ENCODE data around the gene TYK2. TPM values are rescaled to one million over a fixed set of nuclear protein-coding genes. Genes with fewer than 3 reads are reported as not detected.
A peak's percentile ranks its signal among the peaks of the same experiment; 100 is the strongest.
"Not testable (repeated sequence)": the region's sequence is repeated elsewhere in the genome, so short reads cannot be mapped to it uniquely, and the experiment has no call there.

TYK2 gene
- total and polyA plus RNA-seq, 2 experiments from 2014 or later = 126 to 142 TPM

GRCh38 chr19:10404888-10405820, 24.8 kb upstream of the TYK2 start:
- Histone ChIP-seq H3K4me1 (ENCODE audit: low read depth) (no peaks in the 10 kb centered on the region), H3K27ac (no peak overlapping the region), H3K36me3 (no peaks in the 10 kb centered on the region), H3K9me3 (ENCODE audit: low read depth) (no peaks in the 10 kb centered on the region), H3K4me3 (peak overlapping the region; percentile 84), H3K27me3 (peaks cover 41% of the 10 kb centered on the region)
- DNase-seq (ENCODE audit: low read depth in 1 of 2, low spot score in 1 of 2) = no peak
- no peak for TF ChIP-seq CTCF (IDR thresholded peaks at IDR 0.05; ENCODE audit: low read depth, low read length)

- Histone ChIP-seq H3K4me1 (ENCODE audit: low read depth) (no peaks in the 10 kb centered on the region), H3K4me3 (peak within 1 kb of the TSS; percentile 84), H3K27me3 (peaks cover 37% of the 10 kb centered on the region), H3K27ac (no peak within 1 kb of the TSS), H3K9me3 (ENCODE audit: low read depth) (no peaks in the 10 kb centered on the region), H3K36me3 (no peaks in the 10 kb centered on the region)
- DNase-seq (ENCODE audit: low read depth in 1 of 2, low spot score in 1 of 2) = peak; percentile 98
- TF ChIP-seq CTCF (IDR thresholded peaks at IDR 0.05; ENCODE audit: low read depth, low read length) = no peak
Observed at GRCh38 chr19:10403137-10404021, 23.0 kb upstream of the TYK2 start, which contains the start of gene CDC37. CDC37 (minus strand) TSS chr19:10403542; CDS start chr19:10403479, 63 bp downstream.

GRCh38 chr19:10402441-10403038, 22.2 kb upstream of the TYK2 start:
- Histone ChIP-seq H3K9me3 (ENCODE audit: low read depth) (no peaks in the 10 kb centered on the region), H3K27me3 (peaks cover 32% of the 10 kb centered on the region), H3K4me1 (ENCODE audit: low read depth) (no peaks in the 10 kb centered on the region), H3K4me3 (peak overlapping the region; percentile 84), H3K27ac (no peak overlapping the region), H3K36me3 (no peaks in the 10 kb centered on the region)
- TF ChIP-seq CTCF (IDR thresholded peaks at IDR 0.05; ENCODE audit: low read depth, low read length) = no peak
- DNase-seq (ENCODE audit: low read depth in 1 of 2, low spot score in 1 of 2) = peak in 1 of 2 donors; percentile 59

- Histone ChIP-seq H3K36me3 (peaks cover 7% of the 10 kb centered on the region), H3K9me3 (ENCODE audit: low read depth) (no peaks in the 10 kb centered on the region), H3K4me1 (ENCODE audit: low read depth) (no peaks in the 10 kb centered on the region), H3K4me3 (no peak overlapping the region), H3K27me3 (peaks cover 7% of the 10 kb centered on the region), H3K27ac (no peak overlapping the region)
- no peak for DNase-seq (ENCODE audit: low read depth in 1 of 2, low spot score in 1 of 2)
- TF ChIP-seq CTCF (IDR thresholded peaks at IDR 0.05; ENCODE audit: low read depth, low read length) = no peak
Observed at GRCh38 chr19:10399878-10400277, 19.5 kb upstream of the TYK2 start.

- not testable (repeated sequence) for H3K9me3 ChIP-seq (ENCODE audit: low read depth); DNase-seq (ENCODE audit: low read depth in 1 of 2, low spot score in 1 of 2); H3K4me3 ChIP-seq; H3K27me3 ChIP-seq; H3K27ac ChIP-seq; H3K4me1 ChIP-seq (ENCODE audit: low read depth)
- H3K36me3 ChIP-seq = peaks cover 11% of the 10 kb centered on the region
Observed at GRCh38 chr19:10399340-10399739, 19.0 kb upstream of the TYK2 start.
